Cardiac atrium fibroblast (primary cell): ENCODE data around the gene RASSF6. TPM values are rescaled to one million over a fixed set of nuclear protein-coding genes. Genes with fewer than 3 reads are reported as not detected.

ENCODE experiments used
- total RNA-seq: library from RNA; depleted of rRNA; stranded (reverse); fragments of >200 nt; gene quantifications from 2 replicates; pipeline ENCODE4 v1.2.3, GENCODE V29; 2015

Gene RASSF6, protein sequence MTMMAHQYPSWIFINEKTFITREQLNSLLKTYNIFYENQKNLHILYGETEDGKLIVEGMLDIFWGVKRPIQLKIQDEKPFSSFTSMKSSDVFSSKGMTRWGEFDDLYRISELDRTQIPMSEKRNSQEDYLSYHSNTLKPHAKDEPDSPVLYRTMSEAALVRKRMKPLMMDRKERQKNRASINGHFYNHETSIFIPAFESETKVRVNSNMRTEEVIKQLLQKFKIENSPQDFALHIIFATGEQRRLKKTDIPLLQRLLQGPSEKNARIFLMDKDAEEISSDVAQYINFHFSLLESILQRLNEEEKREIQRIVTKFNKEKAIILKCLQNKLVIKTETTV
- total RNA-seq: not detected in 2 replicates

DNA sequence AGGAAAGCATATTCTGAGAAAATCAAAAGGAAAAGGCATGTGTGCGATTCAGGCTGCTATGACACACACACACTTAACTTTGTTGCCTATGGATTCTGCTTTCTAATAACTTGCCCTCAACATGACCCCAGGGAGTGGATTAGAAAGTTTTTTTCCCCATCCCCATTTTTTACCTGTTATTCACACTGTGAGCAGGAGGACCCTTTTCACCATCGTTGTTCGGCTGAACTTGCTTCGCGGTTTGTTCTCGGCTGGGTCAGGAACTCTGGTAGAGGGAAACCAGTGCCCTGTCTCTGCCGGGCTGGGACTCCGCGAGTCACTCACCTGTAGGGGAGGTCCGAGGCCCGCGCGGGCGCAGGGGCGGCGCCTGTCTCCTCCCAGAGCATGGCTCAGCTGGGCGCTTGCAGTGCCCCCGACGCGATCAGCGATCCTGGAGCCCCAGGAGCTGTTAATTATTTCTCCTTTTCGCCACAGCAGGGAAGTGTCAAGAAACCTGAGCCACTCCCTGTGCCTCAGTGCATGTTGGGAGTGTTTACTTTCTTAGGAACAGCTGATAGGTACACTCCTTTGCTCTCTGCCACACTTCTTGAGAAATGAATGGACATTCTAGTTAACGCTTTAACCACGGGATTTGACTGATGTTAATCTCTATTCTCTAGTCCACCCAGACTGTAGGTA, at the start of gene RASSF6:
Gene RASSF6 (minus strand): TSS at position 322 of the 678 bp plus-strand sequence. CDS start 8,641 bp downstream, outside the sequence.

Other genes with a start within 250 kb of the RASSF6 start
- not detected in 2 replicates for gene ALB, start 216.1 kb downstream of the RASSF6 start, total RNA-seq
- 2.7 TPM in 1 of 2 replicates, not detected in the other for gene AFP, start 184.2 kb downstream of the RASSF6 start, total RNA-seq
- gene AFM, start 138.7 kb downstream of the RASSF6 start, total RNA-seq: not detected in 2 replicates
- 343 and 870 TPM in 2 replicates for gene CXCL8, start 120.1 kb upstream of the RASSF6 start, total RNA-seq
- gene CXCL6, start 216.2 kb upstream of the RASSF6 start, total RNA-seq: 42.2 and 742 TPM in 2 replicates
- 0.90 and 4.9 TPM in 2 replicates for gene PF4V1, start 232.9 kb upstream of the RASSF6 start, total RNA-seq
- gene CXCL1, start 249.0 kb upstream of the RASSF6 start, total RNA-seq: 191 and 1,056 TPM in 2 replicates